ENCODE measurements around the gene WDR36.

WDR36 gene

DNA sequence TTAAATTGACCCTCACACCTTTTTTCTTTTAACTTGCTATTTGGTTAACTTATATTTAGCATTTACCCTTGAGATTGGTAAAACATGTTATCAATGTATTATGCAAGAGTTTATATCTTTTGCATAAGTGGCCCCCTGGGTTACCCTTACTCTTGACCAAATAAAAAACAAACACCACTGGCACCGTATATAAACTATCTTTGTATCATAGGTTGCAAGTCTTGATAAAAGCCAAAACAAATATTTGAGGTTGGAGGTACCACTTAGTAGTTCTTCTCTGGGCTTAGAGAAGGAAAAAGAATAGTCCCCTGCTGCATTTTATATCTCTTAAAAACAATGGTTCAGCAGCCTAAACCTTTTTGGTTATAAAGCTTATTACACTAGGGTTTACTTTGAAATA, 61.3 kb downstream of the WDR36 start:
- Histone ChIP-seq H3K27me3 (ENCODE audit: insufficient read depth, low read length) (no peaks in the 10 kb centered on the region), H3K79me2 (ENCODE audit: control insufficient read depth, insufficient read depth, low read length, unreplicated experiment) (no peaks in the 10 kb centered on the region), H3K4me3 (ENCODE audit: low read depth, low read length) (no peak overlapping the region), H3K36me3 (ENCODE audit: insufficient read depth, low read length) (no peaks in the 10 kb centered on the region), H2AFZ (ENCODE audit: low read length, unreplicated experiment) (no peak overlapping the region), H3K27ac (ENCODE audit: low read depth, low read length) (no peak overlapping the region), H3K4me1 (ENCODE audit: control insufficient read depth, insufficient read depth, low read length, unreplicated experiment) (no peaks in the 10 kb centered on the region)

DNA sequence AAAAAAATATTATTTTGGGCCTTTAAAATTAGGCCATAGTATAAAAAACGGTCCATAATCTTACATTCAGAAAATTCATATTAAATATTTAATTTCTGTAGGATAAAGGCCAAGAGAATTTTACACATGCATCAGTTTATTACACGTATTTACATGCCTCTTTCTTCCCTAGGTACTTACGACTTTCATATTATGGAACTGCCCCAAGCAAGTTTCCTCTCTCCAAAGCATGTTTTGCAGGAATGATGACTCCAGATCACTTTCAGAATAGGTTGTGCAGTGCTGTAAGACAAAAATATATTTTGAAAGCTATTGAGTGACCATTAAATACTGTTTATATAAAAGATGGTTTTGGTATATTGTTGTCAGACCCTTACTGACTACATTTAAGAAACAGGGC, 61.8 kb downstream of the WDR36 start:
- Histone ChIP-seq H3K79me2 (ENCODE audit: control insufficient read depth, insufficient read depth, low read length, unreplicated experiment) (no peaks in the 10 kb centered on the region), H3K27me3 (ENCODE audit: insufficient read depth, low read length) (no peaks in the 10 kb centered on the region), H3K27ac (ENCODE audit: low read depth, low read length) (no peak overlapping the region), H3K4me1 (ENCODE audit: control insufficient read depth, insufficient read depth, low read length, unreplicated experiment) (no peaks in the 10 kb centered on the region), H3K36me3 (ENCODE audit: insufficient read depth, low read length) (no peaks in the 10 kb centered on the region), H2AFZ (ENCODE audit: low read length, unreplicated experiment) (no peak overlapping the region), H3K4me3 (ENCODE audit: low read depth, low read length) (no peak overlapping the region)

DNA sequence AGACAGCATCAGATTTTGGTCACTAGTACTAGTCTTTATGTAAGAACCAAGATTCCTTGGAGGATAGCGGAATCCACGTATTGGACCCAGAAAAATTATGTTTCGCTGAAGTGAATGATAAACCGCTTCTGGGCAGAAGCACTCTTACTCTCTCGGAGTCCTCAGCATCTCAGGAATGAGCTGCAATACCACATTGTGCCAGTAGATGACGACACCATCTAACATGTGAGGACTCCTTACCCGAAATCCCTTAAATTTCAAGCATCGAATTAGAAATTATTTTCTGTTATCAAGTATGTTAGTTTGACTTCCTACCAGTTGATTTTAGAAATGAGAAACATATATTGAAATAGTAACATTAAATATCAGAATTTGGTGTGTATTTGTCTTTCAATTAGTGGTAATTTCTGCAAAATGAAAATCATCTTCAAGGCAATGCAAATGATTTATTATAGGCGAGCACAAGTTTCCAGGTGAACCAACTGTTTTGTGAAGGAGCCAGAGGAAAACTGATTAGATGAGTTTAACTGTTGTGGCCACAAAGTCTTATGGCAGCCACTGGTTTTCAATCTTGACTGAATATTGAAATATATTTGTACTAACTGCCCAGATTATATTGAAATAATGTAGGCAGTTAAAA, 66.1 kb downstream of the WDR36 start:
- no peaks in the 10 kb centered on the region for H3K79me2 ChIP-seq (ENCODE audit: control insufficient read depth, insufficient read depth, low read length, unreplicated experiment)
- H2AFZ ChIP-seq (ENCODE audit: low read length, unreplicated experiment) = no peak overlapping the region
- peaks cover 8% of the 10 kb centered on the region for H3K4me1 ChIP-seq (ENCODE audit: control insufficient read depth, insufficient read depth, low read length, unreplicated experiment)
- no peaks in the 10 kb centered on the region for H3K27me3 ChIP-seq (ENCODE audit: insufficient read depth, low read length)
- no peaks in the 10 kb centered on the region for H3K36me3 ChIP-seq (ENCODE audit: insufficient read depth, low read length)
- peak overlapping the region; percentile 51; the same call in 1 of the 2 replicates for H3K4me3 ChIP-seq (ENCODE audit: low read depth, low read length)
- no peak overlapping the region for H3K27ac ChIP-seq (ENCODE audit: low read depth, low read length)

GRCh38 chr5:111159845-111160244, 67.7 kb downstream of the WDR36 start:
- Histone ChIP-seq H3K4me1 (ENCODE audit: control insufficient read depth, insufficient read depth, low read length, unreplicated experiment) (peaks cover 9% of the 10 kb centered on the region), H3K27me3 (ENCODE audit: insufficient read depth, low read length) (no peaks in the 10 kb centered on the region), H3K27ac (ENCODE audit: low read depth, low read length) (no peak overlapping the region), H2AFZ (ENCODE audit: low read length, unreplicated experiment) (no peak overlapping the region), H3K79me2 (ENCODE audit: control insufficient read depth, insufficient read depth, low read length, unreplicated experiment) (no peaks in the 10 kb centered on the region), H3K4me3 (ENCODE audit: low read depth, low read length) (no peak overlapping the region), H3K36me3 (ENCODE audit: insufficient read depth, low read length) (no peaks in the 10 kb centered on the region)

DNA sequence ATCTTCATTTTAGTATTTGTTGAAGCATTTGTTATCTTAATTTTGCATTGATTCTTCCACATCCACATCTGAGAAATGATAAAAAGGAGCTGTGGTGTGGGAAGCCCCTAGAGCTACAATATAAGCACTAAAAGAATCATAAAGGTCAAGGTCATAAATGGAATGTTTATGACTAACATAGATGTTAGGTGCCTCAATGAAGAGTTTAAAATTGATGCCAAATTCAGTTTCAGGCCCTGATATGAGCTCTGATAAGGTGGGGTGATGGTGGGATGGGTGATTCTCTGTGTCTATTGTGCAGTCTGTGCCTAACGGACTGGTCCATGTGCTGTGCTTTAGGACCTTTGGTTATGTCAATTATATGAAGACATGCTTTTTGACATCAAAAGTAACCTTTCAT, 70.9 kb downstream of the WDR36 start:
- H3K27ac ChIP-seq (ENCODE audit: low read depth, low read length) = no peak overlapping the region
- H2AFZ ChIP-seq (ENCODE audit: low read length, unreplicated experiment) = no peak overlapping the region
- no peaks in the 10 kb centered on the region for H3K36me3 ChIP-seq (ENCODE audit: insufficient read depth, low read length)
- H3K79me2 ChIP-seq (ENCODE audit: control insufficient read depth, insufficient read depth, low read length, unreplicated experiment) = no peaks in the 10 kb centered on the region
- no peak overlapping the region for H3K4me3 ChIP-seq (ENCODE audit: low read depth, low read length)
- H3K27me3 ChIP-seq (ENCODE audit: insufficient read depth, low read length) = no peaks in the 10 kb centered on the region
- peaks cover 9% of the 10 kb centered on the region for H3K4me1 ChIP-seq (ENCODE audit: control insufficient read depth, insufficient read depth, low read length, unreplicated experiment)

DNA sequence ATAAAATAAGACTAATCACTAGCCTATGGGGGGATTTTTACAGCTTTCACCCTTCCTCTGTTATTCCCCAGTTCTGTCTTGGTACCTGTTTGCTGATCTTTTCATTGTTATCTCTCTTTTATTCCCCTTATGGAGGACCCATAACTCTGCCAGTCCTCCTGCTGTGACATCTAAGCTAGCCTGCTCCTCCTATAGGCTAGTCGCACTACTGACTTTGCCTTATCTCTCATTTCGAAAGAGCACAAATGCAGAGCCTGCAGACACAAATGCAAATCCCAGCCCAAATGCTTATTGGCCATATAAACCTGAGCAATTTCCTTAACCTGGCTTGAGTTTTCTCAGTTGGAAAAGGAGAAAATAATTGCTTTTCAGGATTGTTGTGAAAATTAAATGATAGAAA, 72.9 kb downstream of the WDR36 start:
- Histone ChIP-seq H3K27ac (ENCODE audit: low read depth, low read length) (no peak overlapping the region), H3K79me2 (ENCODE audit: control insufficient read depth, insufficient read depth, low read length, unreplicated experiment) (no peaks in the 10 kb centered on the region), H3K4me1 (ENCODE audit: control insufficient read depth, insufficient read depth, low read length, unreplicated experiment) (peaks cover 9% of the 10 kb centered on the region), H2AFZ (ENCODE audit: low read length, unreplicated experiment) (no peak overlapping the region), H3K27me3 (ENCODE audit: insufficient read depth, low read length) (no peaks in the 10 kb centered on the region), H3K36me3 (ENCODE audit: insufficient read depth, low read length) (no peaks in the 10 kb centered on the region), H3K4me3 (ENCODE audit: low read depth, low read length) (no peak overlapping the region)

- Histone ChIP-seq H3K4me1 (ENCODE audit: control insufficient read depth, insufficient read depth, low read length, unreplicated experiment) (peaks cover 7% of the 10 kb centered on the region), H3K4me3 (ENCODE audit: low read depth, low read length) (no peak overlapping the region), H3K27me3 (ENCODE audit: insufficient read depth, low read length) (no peaks in the 10 kb centered on the region), H3K27ac (ENCODE audit: low read depth, low read length) (no peak overlapping the region), H3K36me3 (ENCODE audit: insufficient read depth, low read length) (no peaks in the 10 kb centered on the region), H2AFZ (ENCODE audit: low read length, unreplicated experiment) (no peak overlapping the region), H3K79me2 (ENCODE audit: control insufficient read depth, insufficient read depth, low read length, unreplicated experiment) (no peaks in the 10 kb centered on the region)
Observed at GRCh38 chr5:111167551-111167950, 75.4 kb downstream of the WDR36 start.

GRCh38 chr5:111168608-111169007, 76.5 kb downstream of the WDR36 start:
- Histone ChIP-seq H3K4me1 (ENCODE audit: control insufficient read depth, insufficient read depth, low read length, unreplicated experiment) (no peaks in the 10 kb centered on the region), H3K27ac (ENCODE audit: low read depth, low read length) (no peak overlapping the region), H2AFZ (ENCODE audit: low read length, unreplicated experiment) (no peak overlapping the region)

DNA sequence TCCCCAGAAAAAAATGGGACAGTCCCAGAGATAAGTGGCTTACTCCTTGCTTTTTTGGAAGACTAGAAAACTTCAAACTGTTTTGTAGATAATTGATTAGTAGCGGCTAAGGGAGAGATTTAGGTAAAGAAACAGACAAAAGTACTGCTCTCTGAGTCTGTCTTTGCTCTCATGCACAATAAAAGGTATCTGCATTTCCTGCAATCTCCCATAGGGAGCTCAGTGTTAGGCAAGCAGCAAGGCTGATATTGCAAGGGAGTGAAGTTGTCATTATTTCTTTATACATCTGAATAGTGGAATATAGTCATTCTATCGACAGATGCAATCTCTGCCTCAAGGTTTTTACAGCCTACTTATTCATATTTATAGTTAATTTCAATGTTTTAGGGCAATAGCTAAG, 77.1 kb downstream of the WDR36 start:
- no peak overlapping the region for H3K4me3 ChIP-seq (ENCODE audit: low read depth, low read length)
- no peaks in the 10 kb centered on the region for H3K79me2 ChIP-seq (ENCODE audit: control insufficient read depth, insufficient read depth, low read length, unreplicated experiment)
- H3K36me3 ChIP-seq (ENCODE audit: insufficient read depth, low read length) = no peaks in the 10 kb centered on the region
- H3K27me3 ChIP-seq (ENCODE audit: insufficient read depth, low read length) = no peaks in the 10 kb centered on the region
- H2AFZ ChIP-seq (ENCODE audit: low read length, unreplicated experiment) = no peak overlapping the region
- no peaks in the 10 kb centered on the region for H3K4me1 ChIP-seq (ENCODE audit: control insufficient read depth, insufficient read depth, low read length, unreplicated experiment)
- H3K27ac ChIP-seq (ENCODE audit: low read depth, low read length) = no peak overlapping the region

More at GRCh38 chr5:111168608-111169007, 76.5 kb downstream of the WDR36 start:
- no peaks in the 10 kb centered on the region for H3K79me2 ChIP-seq (ENCODE audit: control insufficient read depth, insufficient read depth, low read length, unreplicated experiment)
- H3K4me3 ChIP-seq (ENCODE audit: low read depth, low read length) = no peak overlapping the region
- no peaks in the 10 kb centered on the region for H3K36me3 ChIP-seq (ENCODE audit: insufficient read depth, low read length)
- H3K27me3 ChIP-seq (ENCODE audit: insufficient read depth, low read length) = no peaks in the 10 kb centered on the region

DNA sequence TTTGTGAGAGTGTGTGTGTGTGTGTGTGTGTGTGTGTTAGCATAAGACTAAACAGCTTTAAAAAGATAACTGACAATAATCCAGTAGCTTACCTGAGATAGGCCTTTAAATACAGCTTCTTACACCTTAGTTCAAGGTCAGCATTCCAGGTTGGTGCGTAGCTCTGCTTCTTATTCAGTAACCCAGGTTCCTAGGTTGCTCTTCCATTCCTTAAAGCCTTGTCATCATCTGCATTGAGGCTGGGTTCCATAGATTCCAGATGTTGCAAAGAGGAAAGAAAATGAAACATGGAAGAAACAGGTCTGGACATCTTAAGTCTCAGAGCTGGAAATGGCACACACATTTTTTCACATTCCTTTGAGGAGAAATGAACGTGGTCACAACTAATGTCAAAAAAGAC, 78.1 kb downstream of the WDR36 start:
- no peak overlapping the region for H2AFZ ChIP-seq (ENCODE audit: low read length, unreplicated experiment)
- no peaks in the 10 kb centered on the region for H3K79me2 ChIP-seq (ENCODE audit: control insufficient read depth, insufficient read depth, low read length, unreplicated experiment)
- H3K27ac ChIP-seq (ENCODE audit: low read depth, low read length) = no peak overlapping the region
- H3K4me1 ChIP-seq (ENCODE audit: control insufficient read depth, insufficient read depth, low read length, unreplicated experiment) = no peaks in the 10 kb centered on the region
- no peak overlapping the region for H3K4me3 ChIP-seq (ENCODE audit: low read depth, low read length)
- no peaks in the 10 kb centered on the region for H3K27me3 ChIP-seq (ENCODE audit: insufficient read depth, low read length)
- no peaks in the 10 kb centered on the region for H3K36me3 ChIP-seq (ENCODE audit: insufficient read depth, low read length)

- H3K79me2 ChIP-seq (ENCODE audit: control insufficient read depth, insufficient read depth, low read length, unreplicated experiment) = no peaks in the 10 kb centered on the region
Observed at GRCh38 chr5:111172504-111172903, 80.4 kb downstream of the WDR36 start.

More at GRCh38 chr5:111172504-111172903, 80.4 kb downstream of the WDR36 start:
- Histone ChIP-seq H3K27ac (ENCODE audit: low read depth, low read length) (no peak overlapping the region), H2AFZ (ENCODE audit: low read length, unreplicated experiment) (no peak overlapping the region), H3K4me3 (ENCODE audit: low read depth, low read length) (no peak overlapping the region), H3K4me1 (ENCODE audit: control insufficient read depth, insufficient read depth, low read length, unreplicated experiment) (no peaks in the 10 kb centered on the region), H3K36me3 (ENCODE audit: insufficient read depth, low read length) (no peaks in the 10 kb centered on the region), H3K27me3 (ENCODE audit: insufficient read depth, low read length) (no peaks in the 10 kb centered on the region)

All from ACC112 (cell line).